H1 (cell line): Measurements from ENCODE around the gene ZBTB4. TPM values are rescaled to one million over a fixed set of nuclear protein-coding genes. Genes with fewer than 3 reads are reported as not detected.

Source experiments
- CTCF ChIA-PET: fragments of 300-600 bp; sonication (Branson Sonifier 250); formaldehyde crosslinking; loops from one replicate; lab custom pipeline; 2021; ENCODE audit not compliant: partially characterized antibody; lab: Charles Lee
- POLR2A ChIA-PET: fragments of 300-600 bp; sonication (Branson Sonifier 250); formaldehyde crosslinking; loops from one replicate; lab custom pipeline; 2021; ENCODE audit warnings: inconsistent platforms; ENCODE audit not compliant: partially characterized antibody; lab: Charles Lee
- DNase-seq, 2 experiments: peaks; one replicate each; pipeline versions ENCODE4 v3.0.0 to v3.0.0-alpha.2; 2010 to 2022; ENCODE audit warnings: low spot score in 2 of 2, low read depth in 1 of 2, mixed read lengths in 1 of 2
- FAIRE-seq: peaks from 2 replicates; lab custom pipeline; 2011; peaks lifted over from hg19 to GRCh38; lab: Jason Lieb, UNC
- H2AFZ ChIP-seq: 2 replicates; pipeline ENCODE4 v1.8.1; 2012; ENCODE audit warnings: low read length, inconsistent platforms
- H2AK5ac ChIP-seq: 2 replicates; pipeline ENCODE4 v1.6.1; 2013; ENCODE audit warnings: low read depth, low read length
- H2BK120ac ChIP-seq: replicated peaks from 2 replicates; pipeline ENCODE3; 2013; ENCODE audit warnings: low read depth, low read length, inconsistent platforms
- H2BK12ac ChIP-seq: 2 replicates; pipeline ENCODE4 v1.6.1; 2013; ENCODE audit warnings: low read depth, low read length
- H2BK15ac ChIP-seq: 2 replicates; pipeline ENCODE4 v1.6.1; 2013; ENCODE audit warnings: low read length
- H2BK20ac ChIP-seq: 2 replicates; pipeline ENCODE4 v1.6.1; 2013; ENCODE audit warnings: low read length
- H2BK5ac ChIP-seq: 2 replicates; pipeline ENCODE4 v1.6.1; 2013; ENCODE audit warnings: low read depth, low read length
- H3K14ac ChIP-seq: 2 replicates; pipeline ENCODE4 v1.6.1; 2013; ENCODE audit warnings: inconsistent platforms; ENCODE audit not compliant: insufficient read length
- H3K18ac ChIP-seq: 2 replicates; pipeline ENCODE4 v1.6.1; 2013; ENCODE audit warnings: low read length; ENCODE audit errors: extremely low read depth
- H3K23ac ChIP-seq: 2 replicates; pipeline ENCODE4 v1.6.1; 2013; ENCODE audit warnings: inconsistent platforms; ENCODE audit not compliant: insufficient read length
- H3K23me2 ChIP-seq: 2 replicates; pipeline ENCODE4 v1.6.1; 2013; ENCODE audit warnings: low read depth, low read length
- H3K27ac ChIP-seq: 2 replicates; pipeline ENCODE4 v1.6.1; 2011; ENCODE audit warnings: low read depth, low read length, inconsistent platforms
- H3K27me3 ChIP-seq, 4 experiments: replicated peaks in 1 of 4; 1 replicate in 1 of 4; 2 replicates in 3 of 4; pipeline versions ENCODE4 v1.6.1 to v1.8.1; 2011 to 2013; ENCODE audit warnings: low read length in 3 of 4, mild to moderate bottlenecking in 3 of 4, inconsistent platforms in 2 of 4, mixed read lengths in 2 of 4, moderate library complexity in 1 of 4; ENCODE audit not compliant: control insufficient read depth in 3 of 4, insufficient read depth in 3 of 4; ENCODE audit errors: extremely low read depth in 1 of 4
- H3K36me3 ChIP-seq, 4 experiments: 2 replicates each; pipeline versions ENCODE4 v1.6.1 to v1.8.1; 2011 to 2013; ENCODE audit warnings: mild to moderate bottlenecking in 4 of 4, low read length in 3 of 4, moderate library complexity in 2 of 4, control low read depth in 1 of 4, inconsistent platforms in 1 of 4; ENCODE audit not compliant: insufficient read depth in 4 of 4, control insufficient read depth in 2 of 4
- H3K4ac ChIP-seq: replicated peaks from 2 replicates; pipeline ENCODE3; 2013; ENCODE audit warnings: low read length, low read depth, mixed read lengths, inconsistent platforms; ENCODE audit not compliant: insufficient read length
- H3K4me1 ChIP-seq, 4 experiments: replicated peaks in 1 of 4; 1 replicate in 1 of 4; 2 replicates in 3 of 4; pipeline versions ENCODE4 v1.6.1 to v1.8.1; 2011 to 2013; ENCODE audit warnings: low read length in 3 of 4, inconsistent platforms in 2 of 4, mixed read lengths in 1 of 4; ENCODE audit not compliant: insufficient read depth in 4 of 4, control insufficient read depth in 3 of 4
- H3K4me2 ChIP-seq, 2 experiments: 2 replicates each; pipeline versions ENCODE4 v1.6.1 to v1.8.1; 2011 to 2013; ENCODE audit warnings: low read depth in 2 of 2, low read length in 2 of 2, control low read depth in 1 of 2, inconsistent platforms in 1 of 2, mild to moderate bottlenecking in 1 of 2; ENCODE audit not compliant: insufficient read depth in 1 of 2
- H3K4me3 ChIP-seq, 4 experiments: fragments of 200-600, 300-600 bp in 1 of 4; sonication (generic), shearing (Covaris generic), sonication (Bioruptor Twin) in 1 of 4; 2 replicates each; pipeline versions ENCODE4 v1.5.1 to v1.8.1; 2011 to 2016; ENCODE audit warnings: low read length in 4 of 4, low read depth in 3 of 4, control low read depth in 2 of 4, inconsistent platforms in 2 of 4, mild to moderate bottlenecking in 2 of 4, mixed read lengths in 1 of 4, moderate library complexity in 1 of 4; ENCODE audit not compliant: insufficient read depth in 2 of 4; ENCODE audit errors: extremely low read depth in 1 of 4
- H3K56ac ChIP-seq: replicated peaks from 2 replicates; pipeline ENCODE3; 2013; ENCODE audit warnings: low read depth, mild to moderate bottlenecking, mixed read lengths, low read length, inconsistent platforms; ENCODE audit not compliant: insufficient read length
- H3K79me1 ChIP-seq: 2 replicates; pipeline ENCODE4 v1.6.1; 2013; ENCODE audit warnings: low read depth, low read length, control low read depth
- H3K79me2 ChIP-seq, 2 experiments: 2 replicates each; pipeline versions ENCODE4 v1.6.1 to v1.8.1; 2012 to 2013; ENCODE audit warnings: low read length in 2 of 2, mild to moderate bottlenecking in 2 of 2, inconsistent platforms in 1 of 2; ENCODE audit not compliant: insufficient read depth in 2 of 2, control insufficient read depth in 1 of 2
- H3K9ac ChIP-seq, 4 experiments: replicated peaks in 1 of 4; 1 replicate in 1 of 4; 2 replicates in 3 of 4; pipeline versions ENCODE4 v1.6.1 to v1.8.1; 2011 to 2013; ENCODE audit warnings: low read depth in 3 of 4, low read length in 3 of 4, control low read depth in 2 of 4, mild to moderate bottlenecking in 2 of 4, moderate library complexity in 2 of 4, inconsistent platforms in 1 of 4; ENCODE audit errors: extremely low read depth in 1 of 4
- H3K9me3 ChIP-seq, 2 experiments: 2 replicates each; pipeline versions ENCODE4 v1.6.1 to v1.8.1; 2012 to 2013; ENCODE audit warnings: mild to moderate bottlenecking in 2 of 2, moderate library complexity in 2 of 2, control low read depth in 1 of 2, inconsistent platforms in 1 of 2, low read depth in 1 of 2, low read length in 1 of 2, mixed read lengths in 1 of 2; ENCODE audit not compliant: insufficient read depth in 2 of 2
- H4K20me1 ChIP-seq, 2 experiments: replicated peaks in 1 of 2; 2 replicates each; pipeline versions ENCODE3 to v1.8.1; 2011 to 2013; ENCODE audit warnings: inconsistent platforms in 2 of 2, low read length in 2 of 2, mild to moderate bottlenecking in 1 of 2; ENCODE audit not compliant: insufficient read depth in 2 of 2, control insufficient read depth in 1 of 2
- H4K5ac ChIP-seq: 2 replicates; pipeline ENCODE4 v1.6.1; 2013; ENCODE audit warnings: low read length, low read depth, mixed read lengths, inconsistent platforms; ENCODE audit not compliant: insufficient read length
- H4K8ac ChIP-seq: 2 replicates; pipeline ENCODE4 v1.8.0; 2013; ENCODE audit warnings: mild to moderate bottlenecking, moderate library complexity, low read length, inconsistent platforms; ENCODE audit not compliant: insufficient read depth; ENCODE audit errors: extremely low read depth
- H4K91ac ChIP-seq: replicated peaks from 2 replicates; pipeline ENCODE3; 2013; ENCODE audit warnings: low read length, mixed read lengths, inconsistent platforms; ENCODE audit not compliant: insufficient read length
- CREB1 ChIP-seq: IDR thresholded peaks from 2 replicates; pipeline ENCODE4 v1.6.1; 2012; ENCODE audit warnings: inconsistent platforms
- JUND ChIP-seq: IDR thresholded peaks from 2 replicates; pipeline ENCODE4 v1.6.1; 2011; ENCODE audit warnings: mild to moderate bottlenecking, improper control_type of control experiment, low read length
- KDM4A ChIP-seq: IDR thresholded peaks from one replicate; pipeline ENCODE4 v1.7.1; 2012; ENCODE audit warnings: low read depth, mild to moderate bottlenecking, moderate library complexity, low read length, inconsistent platforms; ENCODE audit not compliant: severe bottlenecking
- POLR2A ChIP-seq, 2 experiments: IDR thresholded peaks; 1 replicate in 1 of 2; 2 replicates in 1 of 2; pipeline ENCODE4 v1.6.1; 2011; ENCODE audit warnings: low read depth in 2 of 2, low read length in 2 of 2, mild to moderate bottlenecking in 2 of 2; ENCODE audit errors: control extremely low read depth in 1 of 2
- POLR2AphosphoS5 ChIP-seq: IDR thresholded peaks from 2 replicates; pipeline ENCODE4 v1.6.1; 2011; ENCODE audit warnings: low read depth, low read length
- RAD21 ChIP-seq, 2 experiments: IDR thresholded peaks in 1 of 2; conservative IDR thresholded peaks in 1 of 2; 2 replicates each; pipeline ENCODE4 v1.6.1; 2011; ENCODE audit warnings: low read depth in 2 of 2, low read length in 2 of 2, improper control_type of control experiment in 1 of 2, inconsistent platforms in 1 of 2, mild to moderate bottlenecking in 1 of 2, moderate library complexity in 1 of 2
- SP2 ChIP-seq: IDR thresholded peaks from 2 replicates; pipeline ENCODE4 v1.6.1; 2012; ENCODE audit warnings: mild to moderate bottlenecking, low read length, inconsistent platforms
- USF2 ChIP-seq: IDR thresholded peaks from 2 replicates; pipeline ENCODE4 v1.6.1; 2011; ENCODE audit warnings: low read length, improper control_type of control experiment
- ZNF274 ChIP-seq: IDR thresholded peaks from 2 replicates; pipeline ENCODE4 v1.7.0; 2012; ENCODE audit warnings: low read length, borderline replicate concordance; ENCODE audit errors: extremely low read depth
- WGBS, 2 experiments: shearing (Covaris generic) in 1 of 2; methylation state at CpG; one replicate each; pipeline versions ENCODE4 v1.1.6 to v1.1.7; 2013 to 2015; ENCODE audit warnings: low lambda C conversion rate in 2 of 2, mixed read lengths in 2 of 2, inconsistent platforms in 1 of 2, low coverage in 1 of 2, missing lambda C conversion rate in 1 of 2; ENCODE audit not compliant: insufficient replicate concordance in 2 of 2, insufficient coverage in 1 of 2, insufficient read length in 1 of 2; ENCODE audit errors: extremely low coverage in 1 of 2, missing lambda C conversion rate in 1 of 2; 5-methylcytosine and 5-hydroxymethylcytosine counted together
- polyA plus RNA-seq, 7 experiments: library from polyadenylated mRNA; depleted of rRNA in 3 of 7; stranded (reverse) in 5 of 7; unstranded in 2 of 7; fragments of >200 nt in 5 of 7; fragments of 200-250 nt in 2 of 7; gene quantifications; 1 replicate in 5 of 7; 2 replicates in 1 of 7; 4 replicates in 1 of 7; pipeline versions ENCODE4 v1.2.1 to v1.2.3, GENCODE V29; 2011 to 2013; ENCODE audit warnings: missing spikeins in 2 of 7, mixed read lengths in 2 of 7
- total RNA-seq: library from RNA; stranded (reverse); fragmentation: NEBNext Ultra II Directional; extraction: Animal tissue kit (Norgen Biotek cat#: 25700); gene quantifications from 2 replicates; pipeline ENCODE4 v1.2.1, GENCODE V29; 2021

ZBTB4 gene
- total and polyA plus RNA-seq, 2 of the 8 experiments (the other 6 are each of a cell fraction or from before 2014, with no cell fraction given), result 5.9 to 10.1 TPM

DNA sequence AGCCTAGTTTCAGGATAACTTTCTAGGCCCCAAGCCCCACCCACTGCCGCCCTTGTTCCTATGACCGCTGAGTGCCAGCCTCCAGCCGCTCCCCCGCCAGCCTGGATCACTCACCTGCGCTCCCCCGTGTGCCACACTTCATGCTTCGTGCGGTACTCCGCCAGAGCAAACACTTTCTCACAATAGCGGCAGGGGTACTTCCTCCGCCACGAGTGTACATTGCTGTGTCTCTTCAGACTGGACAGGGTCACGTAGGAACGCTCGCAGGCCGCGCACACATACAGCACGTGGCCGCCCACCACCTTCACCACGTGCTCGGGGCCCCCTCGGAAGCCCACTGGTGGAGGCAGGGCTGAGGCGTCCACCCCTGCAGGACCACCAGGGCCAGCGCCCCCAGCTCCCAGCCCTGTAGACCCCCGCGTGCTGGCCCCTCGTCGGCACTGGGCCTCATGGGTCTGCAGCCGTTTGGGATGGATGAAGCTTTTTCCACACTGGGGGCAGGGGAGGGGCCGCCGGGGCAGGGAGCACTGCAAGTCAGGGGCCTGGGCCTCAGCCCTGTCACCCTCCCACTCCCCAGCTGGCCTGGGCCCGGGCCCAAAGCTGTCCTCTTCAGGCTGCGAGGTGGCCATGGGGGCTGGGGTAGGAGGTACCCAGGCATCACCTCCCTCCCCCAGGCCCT, 13.7 kb downstream of the ZBTB4 start:
- peak overlapping the region; percentile 57; the same call in 1 of the 2 replicates for H4K8ac ChIP-seq
- no peak overlapping the region for H3K9ac ChIP-seq
- TF ChIP-seq JUND, result no peak
- TF ChIP-seq SP2, result no peak
- no peak for TF ChIP-seq POLR2AphosphoS5
- no peak for TF ChIP-seq POLR2A (IDR thresholded peaks at IDR 0.05; ENCODE audit: control extremely low read depth in 1 of 2, low read depth in 2 of 2, low read length in 2 of 2)
- no peak for TF ChIP-seq RAD21 (IDR thresholded peaks at IDR 0.05 in 1 of 2, conservative IDR thresholded peaks at IDR 0.05 in 1 of 2; ENCODE audit: low read depth in 2 of 2, low read length in 2 of 2)
- no peak for TF ChIP-seq ZNF274
- TF ChIP-seq USF2, result no peak
- no peak for TF ChIP-seq CREB1
- TF ChIP-seq KDM4A, result no peak
- TF ChIP-seq, all 59 proteins: peak for 0
- Histone ChIP-seq H3K4me1 (peaks cover 2 to 9% (median 7%) of the 10 kb centered on the region in 4 experiments), H3K23ac (no peak overlapping the region), H3K9me3 (no peaks in the 10 kb centered on the region), H4K20me1 (peaks cover 0 to 1% of the 10 kb centered on the region in 2 experiments), H4K5ac (no peak overlapping the region), H4K91ac (no peak overlapping the region), H2AFZ (no peak overlapping the region), H3K4me3 (no peak overlapping the region), H3K14ac (no peak overlapping the region), H2AK5ac (no peak overlapping the region), H3K4ac (no peak overlapping the region), H3K18ac (no peak overlapping the region), H3K23me2 (no peaks in the 10 kb centered on the region), H3K79me2 (no peaks in the 10 kb centered on the region), H2BK5ac (no peak overlapping the region), H3K27ac (no peak overlapping the region), H3K36me3 (peaks cover 0 to 3% (median under 1%) of the 10 kb centered on the region in 4 experiments; a peak in 3 of 8 replicates), H2BK120ac (no peak overlapping the region), H3K27me3 (no peaks in the 10 kb centered on the region), H3K4me2 (no peak overlapping the region), H2BK15ac (no peak overlapping the region), H3K79me1 (peaks cover 2% of the 10 kb centered on the region; the same call in 1 of the 2 replicates), H2BK20ac (no peak overlapping the region), H2BK12ac (no peak overlapping the region), H3K56ac (no peak overlapping the region)
- FAIRE-seq (no peak), DNase-seq (no peak)
- POLR2A ChIA-PET, result interaction anchor here (0.9 to 13.8 kb wide), 4 partner anchors 16 to 62 kb away, joined by 3 to 200 read pairs (median 4); partner anchors contain the start of genes POLR2A, SLC35G6, TMEM102 and TMEM256
- CTCF ChIA-PET, result interaction anchor here (1.0 to 1.5 kb wide), 5 partner anchors 10 to 93 kb away, joined by 3 to 8 read pairs (median 3); partner anchors contain the start of gene TNFSF13
- WGBS, 2 experiments, result 96% methylated on average over 23 of the region's 33 CpGs; no CpG with 5 or more reads in 1 of the 2 experiments
